ENCODE data around the gene S100A5.
"Not testable (repeated sequence)": the region's sequence is repeated elsewhere in the genome, so short reads cannot be mapped to it uniquely, and the experiment has no call there.

Gene S100A5

DNA sequence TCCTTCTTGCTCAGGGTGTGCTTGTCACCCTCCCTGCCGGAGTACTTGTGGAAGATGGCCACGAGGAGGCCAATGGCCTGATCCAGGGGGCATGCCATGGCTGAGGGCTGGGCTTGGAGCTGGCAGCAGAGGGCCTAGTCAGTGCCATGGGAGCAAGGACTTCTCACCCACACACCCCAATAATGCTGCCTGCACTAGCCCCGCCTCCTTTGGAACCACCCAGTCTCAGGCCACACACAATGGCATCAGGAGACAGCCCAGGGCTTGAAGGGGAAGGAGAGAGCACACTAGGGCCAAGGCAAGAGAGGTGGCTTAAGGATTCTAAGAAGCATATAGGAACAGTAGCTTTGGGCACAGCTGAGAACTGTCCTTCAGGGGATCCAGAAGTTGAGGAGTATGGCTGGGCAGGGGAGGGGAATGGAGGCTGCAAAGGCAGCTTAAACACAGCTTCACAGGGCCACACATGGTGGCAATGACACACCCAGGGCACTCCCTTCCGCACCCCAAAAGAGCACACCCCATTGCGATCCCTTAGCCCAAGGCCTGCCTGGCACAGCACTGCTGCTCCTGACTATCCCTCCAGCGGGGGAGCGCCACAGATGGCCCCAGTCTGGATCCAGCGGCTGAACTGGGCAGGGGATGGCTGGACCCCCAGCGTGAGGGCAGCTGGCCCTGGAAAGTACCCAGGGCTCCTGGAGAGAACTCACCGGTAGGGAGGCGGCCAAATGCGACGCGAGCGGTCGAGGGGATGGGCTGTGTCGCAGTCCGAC, 5.3 kb downstream of the S100A5 start, which contains the start of gene S100A6:
Gene S100A6, minus strand, starts transcription at position 750 of the 770 bp plus-strand sequence. Its CDS starts 652 bp downstream, at position 98.
- DNase-seq (ENCODE audit: low read depth, low spot score): no peak
- peak within 1 kb of the TSS; percentile 98 for H3K27ac ChIP-seq

DNA sequence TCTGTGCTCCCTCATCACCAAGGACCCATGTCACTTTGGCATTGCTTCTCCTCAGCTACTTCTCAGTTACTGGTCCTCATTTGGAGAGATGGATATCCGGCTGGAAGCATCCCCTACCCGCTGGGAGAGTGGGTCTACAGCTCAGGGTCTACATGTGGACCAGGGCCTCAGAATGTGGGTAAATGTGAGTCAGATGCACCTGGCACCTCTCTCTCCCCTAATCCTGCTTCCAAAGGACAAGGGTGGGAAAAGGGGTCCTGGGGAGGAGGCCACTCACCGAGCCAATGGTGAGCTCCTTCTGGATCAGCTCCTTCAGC, 5.9 kb downstream of the S100A5 start:
- DNase-seq (ENCODE audit: low read depth, low spot score): no peak
- H3K27ac ChIP-seq: peak overlapping the region; percentile 98

DNA sequence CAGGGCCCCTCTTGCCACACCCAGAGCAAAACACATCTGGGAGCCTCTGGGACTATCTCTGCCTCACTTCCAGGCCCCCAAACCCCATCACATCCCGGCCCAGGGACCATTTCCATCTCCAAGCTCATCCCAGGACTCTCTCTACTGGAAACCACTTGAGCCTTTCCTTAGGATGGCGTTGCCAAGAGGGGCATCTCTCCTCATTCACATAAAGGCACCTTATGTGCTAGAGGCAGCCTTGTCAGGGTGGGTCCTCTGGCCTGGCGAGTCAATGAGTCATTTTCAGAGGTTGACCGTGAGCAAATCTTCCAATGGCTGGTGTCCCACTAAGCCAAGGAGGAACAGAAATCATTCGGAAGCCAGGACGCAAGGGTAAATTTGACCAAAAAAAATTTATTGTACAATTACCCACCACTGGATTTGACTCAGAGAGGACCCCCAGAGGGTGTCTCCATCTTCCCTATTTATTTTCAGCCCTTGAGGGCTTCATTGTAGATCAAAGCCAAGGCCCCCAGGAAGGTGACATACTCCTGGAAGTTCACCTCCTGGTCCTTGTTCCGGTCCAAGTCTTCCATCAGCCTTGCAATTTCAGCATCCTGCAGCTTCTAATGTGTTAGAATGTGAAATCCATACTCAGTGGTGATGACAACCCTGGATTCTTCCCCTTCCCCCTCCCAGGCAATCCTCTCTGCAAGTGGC, 6.4 kb downstream of the S100A5 start:
- no peak for DNase-seq (ENCODE audit: low read depth, low spot score)
- H3K27ac ChIP-seq: peak overlapping the region; percentile 98

DNA sequence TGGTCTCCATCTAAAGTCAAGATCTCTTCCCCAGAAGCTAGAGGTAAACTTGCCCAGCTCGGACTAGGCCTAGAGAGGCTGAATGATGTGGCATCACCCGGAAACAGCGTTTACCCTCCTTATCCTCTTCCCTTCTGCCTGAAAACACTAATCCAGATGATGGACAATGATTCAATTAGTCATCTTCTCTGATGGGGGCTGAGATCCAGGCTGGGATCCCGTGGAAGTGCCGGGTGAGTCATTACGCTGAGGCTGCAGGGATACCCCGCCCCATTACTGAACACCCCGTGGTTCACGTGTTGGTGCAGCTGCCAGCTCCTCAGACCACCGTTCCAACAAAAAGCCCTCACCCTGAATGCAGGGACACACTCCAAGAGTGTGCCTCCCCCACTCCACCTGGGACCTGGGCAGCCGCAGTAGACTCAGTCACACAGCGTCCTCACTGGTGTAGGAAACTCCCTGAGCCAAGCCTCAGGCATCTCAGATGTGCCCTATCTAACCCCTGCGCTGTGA, 7.0 kb downstream of the S100A5 start:
- H3K27ac ChIP-seq: peak overlapping the region; percentile 98
- peak; percentile 79 for DNase-seq (ENCODE audit: low read depth, low spot score)

DNA sequence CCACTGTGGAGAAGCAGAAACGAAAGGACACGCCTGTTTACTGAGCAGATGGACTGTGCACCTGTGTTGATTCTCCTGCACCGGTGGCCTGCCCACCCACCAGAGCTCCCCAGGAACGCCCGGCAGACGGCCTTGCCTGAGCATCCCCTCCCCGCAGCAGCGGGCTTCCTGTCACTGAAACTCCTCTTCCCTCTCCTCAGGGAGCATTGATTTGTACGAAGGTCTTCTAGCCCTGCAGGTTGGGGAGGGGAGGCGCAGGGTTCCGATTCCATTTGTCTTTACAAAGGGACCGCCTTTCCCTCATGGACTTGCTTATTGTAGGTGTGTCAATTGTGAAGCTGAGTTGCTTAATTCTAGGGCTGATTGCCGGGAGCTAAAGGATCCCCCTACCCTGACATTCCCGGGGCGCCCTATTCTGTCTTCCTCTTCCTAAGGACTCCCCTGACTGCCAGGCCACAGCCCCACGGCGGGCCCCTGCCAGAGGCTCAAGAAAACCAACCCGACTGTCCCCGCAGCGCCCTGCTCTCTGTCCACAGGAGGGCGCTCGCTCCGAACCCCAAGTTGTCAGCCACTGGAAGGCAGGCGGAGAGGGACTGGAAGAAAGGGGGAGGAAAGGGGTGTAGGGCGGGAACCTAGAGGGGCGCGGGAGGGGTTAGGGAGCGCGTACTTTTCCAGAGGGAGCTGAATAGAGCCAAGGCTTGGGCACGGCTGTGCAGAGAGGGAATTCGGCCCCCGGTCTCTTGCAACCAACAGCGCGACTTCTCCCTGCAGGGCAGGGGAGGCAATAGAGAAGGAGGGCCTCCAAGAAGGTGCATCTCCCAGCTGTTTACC, 7.8 kb downstream of the S100A5 start:
- DNase-seq (ENCODE audit: low read depth, low spot score): no peak
- peak overlapping the region; percentile 98 for H3K27ac ChIP-seq

DNA sequence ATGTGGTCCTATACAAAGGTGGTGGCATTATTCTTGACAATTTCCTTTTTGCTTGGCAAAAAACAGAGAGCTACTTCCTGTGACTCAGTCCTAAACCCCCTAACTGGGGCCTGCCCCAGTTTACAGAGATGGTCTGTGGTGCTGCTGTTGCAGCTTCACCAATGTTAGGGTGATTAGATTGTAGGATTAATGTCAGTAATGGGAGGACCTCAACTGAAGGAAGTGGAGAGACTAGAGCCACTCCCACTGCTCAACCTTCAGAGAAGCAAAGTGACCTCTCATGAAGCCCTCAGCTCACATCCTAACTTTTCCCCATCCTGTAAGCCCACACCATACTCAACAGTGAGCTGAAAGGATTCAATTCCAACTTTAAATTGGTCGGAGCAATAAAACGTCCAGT, 8.6 kb downstream of the S100A5 start:
- DNase-seq (ENCODE audit: low read depth, low spot score): no peak
- peak overlapping the region; percentile 98 for H3K27ac ChIP-seq

DNA sequence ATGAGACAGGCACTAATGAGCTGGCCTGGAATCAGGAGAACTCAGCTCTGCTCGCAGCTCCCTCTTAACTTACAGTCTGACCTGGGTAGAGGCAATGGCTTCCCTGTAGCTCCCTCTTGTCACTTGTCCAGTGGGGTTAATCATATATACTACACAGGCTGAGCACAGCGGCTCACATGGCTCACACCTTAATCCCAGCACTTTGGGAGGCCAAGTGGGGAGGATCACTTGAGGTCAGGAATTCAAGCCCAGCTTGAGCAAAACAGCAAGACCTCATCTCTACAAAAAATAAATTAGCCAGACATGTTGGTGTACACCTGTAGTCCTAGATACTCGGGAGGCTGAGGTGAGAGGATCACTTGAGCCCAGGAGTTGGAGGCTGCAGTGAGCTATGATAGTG, 9.1 kb downstream of the S100A5 start:
- peak overlapping the region; percentile 98 for H3K27ac ChIP-seq
- no peak for DNase-seq (ENCODE audit: low read depth, low spot score)

DNA sequence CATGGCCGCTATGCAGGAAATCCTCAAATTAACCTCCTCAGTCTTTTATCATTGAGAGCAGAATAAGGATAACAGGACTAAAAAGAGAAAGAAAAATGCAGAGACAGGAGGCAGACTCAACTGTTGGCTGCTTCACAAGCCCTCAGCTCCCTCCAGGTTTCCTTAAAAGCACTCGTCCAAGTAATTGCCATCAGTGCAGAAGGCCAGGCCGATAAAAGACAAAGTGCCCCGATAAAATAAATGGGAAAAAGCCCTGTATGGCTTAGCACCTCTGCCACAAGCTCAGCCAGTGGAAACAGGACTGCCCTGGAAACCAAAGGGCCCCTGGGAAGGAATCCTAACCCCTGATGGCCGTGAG, 13.1 kb downstream of the S100A5 start:
- DNase-seq (ENCODE audit: low read depth, low spot score): no peak

DNA sequence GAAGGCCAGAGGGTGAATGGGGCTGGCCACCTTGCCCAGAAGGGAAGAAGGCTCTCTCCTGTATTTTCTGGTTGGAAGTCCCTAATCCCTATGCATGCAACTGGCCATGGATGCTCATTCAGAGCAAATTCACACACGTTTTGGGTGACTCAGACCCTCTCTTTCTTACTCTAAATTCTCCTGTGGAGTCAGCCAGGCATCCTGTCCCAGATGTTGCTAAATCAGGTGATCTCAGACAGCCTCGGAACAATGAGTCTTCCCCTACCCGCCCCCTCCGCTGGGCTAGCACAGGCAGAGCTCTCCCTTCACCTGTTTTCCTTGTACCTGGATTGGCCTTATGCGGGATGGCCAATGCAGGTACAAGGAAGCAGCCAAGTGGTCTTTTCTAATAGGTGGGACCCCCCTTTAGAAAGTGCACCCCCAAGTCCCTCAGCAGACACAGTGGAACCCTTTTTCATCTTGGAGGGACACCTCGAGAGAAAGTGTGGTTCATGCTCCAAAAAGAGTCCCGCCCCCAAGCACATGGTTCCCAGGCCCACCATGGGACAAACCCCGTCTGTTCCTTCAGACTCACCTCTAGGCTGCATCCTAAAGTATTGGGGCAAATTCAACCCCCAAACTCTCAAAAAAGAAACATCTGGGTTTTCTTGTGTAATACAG, 13.6 kb downstream of the S100A5 start:
- peak; percentile 84 for DNase-seq (ENCODE audit: low read depth, low spot score)
- H3K27ac ChIP-seq: peak overlapping the region; percentile 98

More for the DNA sequence above, 13.1 kb downstream of the S100A5 start:
- H3K27ac ChIP-seq: peak overlapping the region; percentile 98

DNA sequence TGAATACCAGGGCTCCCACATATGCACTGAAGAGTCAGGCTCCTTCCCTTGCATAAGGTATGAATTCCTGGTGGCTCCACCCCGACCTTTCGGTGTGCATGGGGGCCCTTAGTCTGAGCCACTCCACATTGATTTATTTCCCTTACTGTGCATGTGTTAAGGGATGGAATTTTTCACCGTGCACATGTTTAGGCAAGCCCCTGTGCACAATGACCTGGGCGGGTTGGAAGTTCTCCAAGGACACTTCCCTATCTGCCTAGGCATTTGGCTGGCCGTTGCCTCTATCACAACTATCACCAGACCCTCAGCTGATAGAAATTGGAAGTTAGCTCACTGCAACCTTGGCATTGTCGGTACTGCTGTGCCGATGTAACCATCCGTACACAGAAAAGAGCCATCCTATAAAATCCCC, 14.6 kb downstream of the S100A5 start:
- H3K27ac ChIP-seq: peak overlapping the region; percentile 98
- peak; percentile 69 for DNase-seq (ENCODE audit: low read depth, low spot score)

DNA sequence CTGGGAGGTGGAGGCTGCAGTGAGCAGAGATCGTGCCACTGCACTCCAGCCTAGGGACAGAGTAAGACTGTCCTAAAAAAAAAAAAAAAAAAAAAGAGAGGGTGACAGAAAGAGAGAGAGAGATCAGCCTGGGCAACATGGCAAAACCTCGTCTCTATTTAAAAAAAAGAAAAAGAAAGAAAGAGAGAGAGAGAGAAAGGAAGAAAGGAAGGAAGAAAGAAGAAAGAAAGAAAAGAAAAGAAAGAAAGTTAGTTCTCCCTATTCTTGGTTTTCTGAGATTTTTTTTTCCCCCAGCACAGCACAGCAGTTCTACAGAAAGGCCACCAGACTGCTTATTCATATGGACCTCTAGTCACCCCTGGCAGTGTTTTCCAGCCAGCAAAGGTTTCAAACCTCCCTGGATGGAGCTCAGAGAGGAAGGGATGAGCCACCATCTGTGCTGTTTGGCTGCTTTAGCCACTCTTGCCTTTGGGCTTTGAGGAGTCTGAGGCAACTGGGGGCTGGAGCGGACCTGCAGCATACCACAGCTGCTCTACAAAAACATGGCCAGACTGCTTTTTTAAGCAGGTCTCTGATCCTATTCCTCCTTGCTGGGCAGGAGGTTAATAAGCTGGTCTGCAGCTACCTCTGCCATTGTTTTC, 15.5 kb downstream of the S100A5 start:
- no peak for DNase-seq (ENCODE audit: low read depth, low spot score)
- peak overlapping the region; percentile 98 for H3K27ac ChIP-seq

DNA sequence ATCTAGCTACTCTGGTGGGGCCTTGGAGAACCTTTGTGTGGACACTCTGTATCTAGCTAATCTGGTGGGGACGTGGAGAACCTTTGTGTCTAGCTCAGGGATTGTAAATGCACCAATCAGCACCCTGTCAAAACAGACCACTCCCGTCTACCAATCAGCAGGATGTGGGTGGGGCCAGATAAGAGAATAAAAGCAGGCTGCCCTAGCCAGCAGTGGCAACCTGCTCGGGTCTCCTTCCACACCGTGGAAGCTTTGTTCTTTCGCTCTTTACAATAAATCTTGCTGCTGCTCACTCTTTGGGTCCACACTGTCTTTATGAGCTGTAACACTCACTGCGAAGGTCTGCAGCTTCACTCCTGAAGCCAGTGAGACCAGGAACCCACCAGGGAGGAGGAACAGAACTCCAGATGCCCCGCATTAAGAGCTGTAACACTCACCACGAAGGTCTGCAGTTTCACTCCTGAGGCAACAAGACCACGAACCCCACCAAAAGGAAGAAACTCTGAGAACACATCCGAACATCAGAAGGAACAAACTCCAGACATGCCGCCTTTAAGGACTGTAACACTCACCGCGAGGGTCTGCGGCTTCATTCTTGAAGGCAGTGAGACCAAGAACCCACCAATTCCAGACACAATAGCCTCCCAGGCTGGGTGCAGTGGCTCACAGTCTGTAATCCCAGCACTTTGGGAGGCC, 18.2 kb downstream of the S100A5 start:
- DNase-seq (ENCODE audit: low read depth, low spot score); H3K27ac ChIP-seq: not testable (repeated sequence)

DNA sequence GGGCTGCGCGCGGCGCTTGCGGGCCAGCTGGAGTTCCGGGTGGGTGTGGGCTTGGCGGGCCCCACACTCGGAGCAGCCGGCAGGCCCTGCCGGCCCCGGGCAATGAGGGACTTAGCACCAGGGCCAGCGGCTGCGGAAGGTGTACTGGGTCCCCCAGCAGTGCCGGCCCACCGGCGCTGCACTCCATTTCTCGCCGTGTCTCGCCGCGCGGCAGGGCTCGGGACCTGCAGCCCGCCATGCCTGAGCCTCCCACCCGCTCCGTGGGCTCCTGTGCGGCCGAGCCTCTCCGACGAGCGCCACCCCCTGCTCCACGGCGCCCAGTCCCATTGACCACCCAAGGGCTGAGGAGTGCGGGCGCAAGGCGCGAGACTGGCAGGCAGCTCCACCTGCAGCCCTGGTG, 18.9 kb downstream of the S100A5 start:
- DNase-seq (ENCODE audit: low read depth, low spot score); H3K27ac ChIP-seq: not testable (repeated sequence)

DNA sequence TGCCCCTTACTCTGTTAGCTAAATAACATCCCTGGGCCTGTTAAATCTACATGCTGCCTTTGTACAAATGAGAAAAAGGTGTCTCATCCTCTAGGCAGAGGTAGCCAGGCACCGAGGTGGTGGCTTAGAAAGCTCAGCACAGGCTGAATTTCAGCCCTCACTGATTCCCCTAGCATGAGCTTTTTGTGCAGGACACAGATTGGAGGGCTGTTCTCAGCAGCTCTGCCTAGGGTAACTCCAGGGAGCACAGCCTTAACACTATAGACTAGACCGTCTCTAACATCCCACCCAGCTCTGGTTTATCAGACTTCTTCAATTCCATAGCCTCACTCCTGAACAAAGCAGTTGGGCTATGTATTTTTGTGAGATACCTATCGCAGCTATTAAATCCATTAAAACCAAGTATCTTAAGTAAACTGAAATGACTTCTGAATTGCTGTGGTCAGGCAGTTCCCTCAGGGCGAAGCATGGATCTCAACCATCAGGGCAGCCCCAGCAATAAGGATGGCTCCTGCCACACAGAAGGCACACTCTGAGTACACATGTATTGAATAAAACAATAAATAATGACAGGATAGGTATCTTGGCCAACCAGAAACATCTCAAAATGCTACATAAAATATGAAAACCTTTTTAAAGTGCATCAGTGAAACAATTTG, 19.8 kb downstream of the S100A5 start:
- DNase-seq (ENCODE audit: low read depth, low spot score): no peak
- H3K27ac ChIP-seq: no peak overlapping the region

DNA sequence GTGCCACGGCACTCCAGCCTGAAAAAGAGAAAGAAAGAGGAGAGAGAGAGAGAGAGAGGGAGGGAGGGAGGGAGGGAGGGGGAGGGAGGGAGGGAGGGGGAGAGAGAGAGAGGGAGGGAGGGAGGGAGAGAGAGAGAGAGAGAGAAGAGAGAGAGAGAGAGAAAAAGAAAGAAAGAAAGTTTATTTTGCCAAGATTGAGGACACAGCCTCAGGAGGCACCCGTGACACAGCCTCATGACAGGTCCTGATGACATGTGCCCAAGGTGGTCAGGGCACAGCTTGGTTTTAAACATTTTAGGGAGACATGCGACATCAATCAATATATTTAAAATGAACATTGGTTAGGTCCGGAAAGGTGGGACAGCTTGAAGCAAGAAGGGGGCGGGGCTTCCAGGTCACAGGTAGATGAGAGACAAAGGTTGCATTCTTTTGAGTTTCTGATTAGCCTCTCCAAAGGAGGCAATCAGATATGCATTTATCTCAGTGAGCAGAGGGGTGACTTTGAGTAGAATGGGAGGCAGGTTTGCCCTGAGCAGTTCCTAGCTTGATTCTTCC, 20.5 kb downstream of the S100A5 start:
- not testable (repeated sequence) for DNase-seq (ENCODE audit: low read depth, low spot score); H3K27ac ChIP-seq

DNA sequence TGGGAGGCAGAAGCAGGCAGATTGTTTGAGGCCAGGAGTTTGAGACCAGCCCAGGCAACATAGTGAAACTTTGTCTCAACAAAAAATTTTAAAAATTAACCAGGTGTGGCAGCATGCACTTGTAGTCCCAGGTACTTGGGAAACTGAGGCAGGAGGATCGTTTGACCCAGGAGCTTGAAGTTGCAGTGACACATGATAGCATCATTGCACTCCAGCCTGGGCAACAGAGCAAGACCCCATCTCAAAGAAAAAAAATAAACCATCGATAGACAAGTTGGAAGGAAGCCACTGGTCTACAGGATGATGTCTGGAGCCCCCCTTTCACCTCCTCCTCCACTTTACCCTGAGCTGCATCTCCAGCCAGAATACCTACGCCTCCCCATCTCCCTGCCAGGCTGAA, 21.5 kb downstream of the S100A5 start:
- DNase-seq (ENCODE audit: low read depth, low spot score): no peak
- H3K27ac ChIP-seq: no peak overlapping the region

DNA sequence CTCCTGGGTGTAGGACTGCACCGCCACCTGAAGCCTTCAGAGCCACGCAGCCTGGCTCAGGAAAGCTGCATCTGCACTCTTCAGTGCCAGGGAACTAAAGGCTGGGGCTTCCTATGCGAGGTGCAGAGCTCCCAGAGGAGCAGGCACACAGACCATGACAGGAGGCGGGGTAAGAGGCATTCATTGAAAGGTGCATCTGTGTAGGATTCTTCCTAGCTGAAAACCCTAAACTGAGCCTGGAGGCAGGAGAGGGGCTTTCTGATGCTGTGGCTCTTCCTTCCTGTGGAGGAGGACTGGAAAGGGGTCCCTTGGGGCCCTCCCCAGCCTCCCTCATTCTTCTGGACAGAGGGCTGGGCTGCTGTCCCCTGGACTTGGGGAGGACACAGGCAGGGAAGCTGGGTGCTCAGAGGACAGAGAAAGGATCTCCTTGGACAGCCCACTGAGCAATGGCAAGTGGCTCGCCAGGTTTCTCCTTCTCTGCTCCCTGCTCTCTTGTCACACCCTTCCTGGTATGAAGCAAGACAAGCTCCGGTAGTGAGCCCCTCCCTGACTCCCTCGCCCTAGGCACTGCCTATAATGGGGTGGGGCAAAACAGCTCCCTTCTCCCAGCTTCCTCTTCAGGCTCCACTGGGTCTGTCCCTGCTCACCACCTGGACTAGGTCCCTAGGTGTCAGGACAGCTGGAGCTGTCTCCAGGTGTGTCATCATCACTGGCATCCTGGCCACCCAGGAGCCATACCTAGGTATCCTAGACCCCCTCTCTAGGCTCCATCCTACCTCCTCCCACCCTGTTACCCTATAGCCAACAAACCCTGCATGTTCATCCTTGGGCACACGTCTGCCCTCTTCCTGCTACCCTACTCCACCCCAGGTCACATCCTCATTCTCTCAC, 25.0 kb downstream of the S100A5 start:
- no peak for DNase-seq (ENCODE audit: low read depth, low spot score)
- H3K27ac ChIP-seq: peak overlapping the region; percentile 84
